ENCODE data around the gene SUPT5H.

The SUPT5H gene

DNA sequence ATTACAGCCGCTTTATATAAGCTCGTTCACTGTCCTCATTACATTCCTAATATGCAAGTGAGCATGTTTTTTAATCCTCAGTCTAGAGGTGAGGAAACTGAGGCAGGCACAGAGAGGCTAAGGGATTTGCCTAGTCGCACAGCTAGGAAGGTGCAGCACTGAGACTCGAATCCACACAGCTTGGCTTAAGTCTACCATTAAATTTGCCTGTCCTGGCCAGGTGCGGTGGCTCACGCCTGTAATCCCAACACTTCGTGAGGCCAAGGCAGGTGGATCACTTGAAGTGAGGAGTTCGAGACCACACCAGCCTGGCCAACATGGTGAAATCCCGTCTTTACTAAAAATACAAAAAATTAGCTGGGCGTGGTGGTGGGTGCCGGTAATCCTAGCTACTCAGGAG lies 17.7 kb upstream of the SUPT5H start:
- Histone ChIP-seq H3K4me3 (replicated peaks; ENCODE audit: low read depth, low read length) (no peak overlapping the region), H3K36me3 (ENCODE audit: control insufficient read depth, insufficient read depth, low read length) (peaks cover 21% of the 10 kb centered on the region), H3K27me3 (replicated peaks; ENCODE audit: control insufficient read depth, insufficient read depth, low read length) (no peaks in the 10 kb centered on the region)
- no peak for TF ChIP-seq CTCF (IDR thresholded peaks at IDR 0.05; ENCODE audit: insufficient read depth, low read length, poor library complexity, severe bottlenecking)
- no peak for DNase-seq (ENCODE audit: extremely low read depth, insufficient read length)

GRCh38 chr19:39428283-39429112 lies 16.9 kb upstream of the SUPT5H start:
- H3K4me3 ChIP-seq (replicated peaks; ENCODE audit: low read depth, low read length) = no peak overlapping the region
- DNase-seq (ENCODE audit: extremely low read depth, insufficient read length) = no peak
- no peaks in the 10 kb centered on the region for H3K27me3 ChIP-seq (replicated peaks; ENCODE audit: control insufficient read depth, insufficient read depth, low read length)
- TF ChIP-seq CTCF (IDR thresholded peaks at IDR 0.05; ENCODE audit: insufficient read depth, low read length, poor library complexity, severe bottlenecking) = no peak
- H3K36me3 ChIP-seq (ENCODE audit: control insufficient read depth, insufficient read depth, low read length) = peaks cover 25% of the 10 kb centered on the region

DNA sequence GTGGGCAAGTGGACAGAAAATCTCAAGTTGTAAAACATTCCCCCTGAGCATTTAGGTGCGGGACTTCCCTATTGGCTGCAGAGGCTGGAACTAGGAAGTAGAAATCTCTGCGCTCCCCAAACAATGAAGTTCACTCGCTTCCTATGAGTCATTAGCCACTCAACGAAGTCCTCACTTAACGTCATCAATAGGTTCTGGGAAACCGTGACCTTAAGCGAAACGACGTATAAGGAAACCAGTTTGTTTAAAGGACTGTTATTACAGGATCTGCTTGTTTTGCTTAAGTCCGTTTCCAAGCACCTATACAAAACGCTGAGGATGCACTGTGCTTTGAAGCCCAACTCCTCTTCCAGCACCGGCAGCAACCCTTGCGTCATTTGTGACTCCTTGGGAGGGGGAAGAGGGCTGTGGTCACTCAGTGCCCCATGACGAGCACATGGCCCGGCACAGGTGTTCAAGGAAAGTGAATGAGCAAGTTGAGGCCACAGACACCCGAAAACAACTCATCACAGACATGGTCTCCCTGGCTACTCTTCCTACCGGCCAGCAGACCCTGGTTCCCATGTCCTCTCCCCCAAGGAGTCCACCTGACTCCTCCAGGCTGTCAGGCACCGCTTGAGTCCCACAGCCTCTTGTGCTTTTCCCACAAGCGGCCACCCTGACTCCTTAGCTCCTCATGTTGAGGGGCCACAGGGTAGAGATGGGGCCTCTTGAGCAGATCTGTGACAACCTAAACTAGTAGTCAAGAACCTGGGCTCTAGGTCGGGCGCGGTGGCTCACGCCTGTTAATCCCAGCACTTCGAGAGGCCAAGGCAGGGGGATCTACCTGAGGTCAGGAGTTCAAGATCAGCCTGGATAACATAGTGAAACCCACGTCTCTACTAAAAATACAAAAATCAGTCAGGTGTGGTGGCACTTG lies 14.4 kb upstream of the SUPT5H start:
- peak; percentile 82 for DNase-seq (ENCODE audit: extremely low read depth, insufficient read length)
- no peak for TF ChIP-seq CTCF (IDR thresholded peaks at IDR 0.05; ENCODE audit: insufficient read depth, low read length, poor library complexity, severe bottlenecking)
- H3K4me3 ChIP-seq (replicated peaks; ENCODE audit: low read depth, low read length) = 0 out of 2 replicates have a peak overlapping the region, but pooled peaks have one; percentile 1
- peaks cover 27% of the 10 kb centered on the region for H3K36me3 ChIP-seq (ENCODE audit: control insufficient read depth, insufficient read depth, low read length)
- H3K27me3 ChIP-seq (replicated peaks; ENCODE audit: control insufficient read depth, insufficient read depth, low read length) = no peaks in the 10 kb centered on the region

- no peak for DNase-seq (ENCODE audit: extremely low read depth, insufficient read length)
- H3K27me3 ChIP-seq (replicated peaks; ENCODE audit: control insufficient read depth, insufficient read depth, low read length) = no peaks in the 10 kb centered on the region
- no peak overlapping the region for H3K4me3 ChIP-seq (replicated peaks; ENCODE audit: low read depth, low read length)
- peaks cover 27% of the 10 kb centered on the region for H3K36me3 ChIP-seq (ENCODE audit: control insufficient read depth, insufficient read depth, low read length)
- TF ChIP-seq CTCF (IDR thresholded peaks at IDR 0.05; ENCODE audit: insufficient read depth, low read length, poor library complexity, severe bottlenecking) = no peak
Observed at GRCh38 chr19:39432677-39433025, 12.7 kb upstream of the SUPT5H start.

GRCh38 chr19:39433480-39434079 lies 11.8 kb upstream of the SUPT5H start:
- peak overlapping the region; percentile 74 for H3K4me3 ChIP-seq (replicated peaks; ENCODE audit: low read depth, low read length)
- no peak for TF ChIP-seq CTCF (IDR thresholded peaks at IDR 0.05; ENCODE audit: insufficient read depth, low read length, poor library complexity, severe bottlenecking)
- no peak for DNase-seq (ENCODE audit: extremely low read depth, insufficient read length)
- peaks cover 27% of the 10 kb centered on the region for H3K36me3 ChIP-seq (ENCODE audit: control insufficient read depth, insufficient read depth, low read length)
- H3K27me3 ChIP-seq (replicated peaks; ENCODE audit: control insufficient read depth, insufficient read depth, low read length) = no peaks in the 10 kb centered on the region

All from GM06990 (cell line).